ENCODE measurements around the gene DEPDC4.

DEPDC4 gene

DNA sequence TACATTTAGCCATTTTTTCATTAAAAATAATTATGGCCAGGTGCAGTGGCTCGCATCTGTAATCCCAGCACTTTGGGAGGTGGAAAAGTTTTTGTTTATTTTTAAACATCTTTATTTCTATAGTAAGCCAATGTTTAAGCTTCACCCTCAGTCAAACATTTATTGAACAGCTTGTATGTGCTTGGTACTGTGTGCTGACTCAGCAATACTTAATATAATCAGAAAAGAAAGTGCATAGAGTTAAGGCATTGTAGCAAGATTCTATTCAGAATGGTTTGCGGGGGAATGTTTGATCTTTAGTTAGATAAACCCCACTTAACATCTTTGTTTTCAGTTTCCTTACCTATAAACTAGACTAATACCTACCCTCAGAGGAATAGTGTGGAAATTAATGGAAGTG lies 55.2 kb downstream of the DEPDC4 start:
- DNase-seq, result no peak

DNA sequence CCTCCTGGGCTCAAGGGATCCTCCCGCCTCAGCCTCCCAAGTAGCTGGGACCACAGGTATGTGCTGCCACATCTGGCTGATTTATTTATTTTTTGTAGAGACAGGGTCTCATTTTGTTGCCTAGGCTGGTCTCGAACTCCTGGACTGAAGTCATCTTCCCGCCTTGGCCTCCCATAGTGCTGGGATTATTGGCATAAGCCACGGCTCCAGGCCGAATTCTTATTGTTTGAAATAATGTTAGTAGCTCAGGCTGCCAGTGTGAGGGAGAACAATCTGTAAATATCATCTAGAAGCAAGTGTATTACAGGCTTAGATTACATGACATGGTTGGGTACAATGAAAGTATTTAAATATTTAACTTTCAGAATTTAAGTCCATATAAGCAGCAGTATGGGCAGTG lies 58.0 kb downstream of the DEPDC4 start:
- no peak for DNase-seq

DNA sequence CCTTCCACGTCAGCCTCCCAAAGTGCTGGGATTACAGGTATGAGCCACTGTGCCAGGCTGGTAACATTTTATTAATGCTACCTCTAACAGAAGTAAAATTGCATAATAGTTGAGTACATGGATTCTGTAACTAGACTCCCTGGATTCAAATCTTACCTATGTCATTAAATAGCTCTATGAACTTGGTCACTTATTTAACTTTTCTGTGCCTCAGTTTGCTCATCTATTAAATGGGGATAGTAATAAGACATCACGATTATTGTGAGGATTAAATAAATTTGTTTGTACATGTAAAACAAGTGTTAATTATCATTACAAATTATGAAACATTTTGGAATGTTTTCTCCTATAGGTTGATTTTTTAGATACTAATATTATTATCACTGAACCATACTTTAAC lies 59.6 kb downstream of the DEPDC4 start:
- DNase-seq, result no peak

DNA sequence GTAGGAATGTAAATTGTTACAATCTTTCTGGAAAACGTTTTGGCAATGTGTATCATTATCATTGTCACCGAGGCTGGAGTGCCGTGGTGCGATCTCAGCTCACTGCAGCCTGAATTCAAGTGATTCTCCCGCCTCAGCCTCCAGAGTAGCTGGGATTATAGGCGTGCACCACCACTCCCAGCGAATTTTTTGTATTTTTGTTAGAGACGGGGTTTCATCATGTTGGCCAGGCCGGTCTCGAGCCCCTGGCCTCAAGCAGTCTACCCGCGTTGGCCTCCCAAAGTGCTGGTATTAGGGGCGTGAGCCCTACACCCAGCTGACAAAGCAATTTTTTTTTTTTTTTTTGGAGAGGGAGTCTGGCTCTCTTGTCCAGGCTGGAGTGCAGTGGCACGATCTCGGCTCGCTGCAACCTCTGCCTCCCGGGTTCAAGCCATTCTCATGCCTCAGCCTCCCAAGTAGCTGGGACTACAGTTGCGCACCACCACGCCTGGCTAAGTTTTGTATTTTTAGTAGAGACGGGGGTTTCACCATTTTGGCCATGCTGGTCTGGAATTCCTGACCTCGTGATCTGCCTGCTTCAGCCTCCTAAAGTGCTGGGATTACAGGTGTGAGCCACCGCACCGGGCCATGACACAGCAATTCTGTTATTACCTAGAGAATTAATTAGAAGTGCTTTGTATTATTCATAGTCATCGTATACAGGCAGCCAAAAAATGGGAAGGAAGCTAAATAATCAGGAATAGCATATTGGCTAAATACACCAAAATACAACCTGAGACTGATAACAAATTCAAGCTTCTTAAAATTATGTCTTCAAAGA lies 65.1 kb downstream of the DEPDC4 start:
- no peak for DNase-seq

DNA sequence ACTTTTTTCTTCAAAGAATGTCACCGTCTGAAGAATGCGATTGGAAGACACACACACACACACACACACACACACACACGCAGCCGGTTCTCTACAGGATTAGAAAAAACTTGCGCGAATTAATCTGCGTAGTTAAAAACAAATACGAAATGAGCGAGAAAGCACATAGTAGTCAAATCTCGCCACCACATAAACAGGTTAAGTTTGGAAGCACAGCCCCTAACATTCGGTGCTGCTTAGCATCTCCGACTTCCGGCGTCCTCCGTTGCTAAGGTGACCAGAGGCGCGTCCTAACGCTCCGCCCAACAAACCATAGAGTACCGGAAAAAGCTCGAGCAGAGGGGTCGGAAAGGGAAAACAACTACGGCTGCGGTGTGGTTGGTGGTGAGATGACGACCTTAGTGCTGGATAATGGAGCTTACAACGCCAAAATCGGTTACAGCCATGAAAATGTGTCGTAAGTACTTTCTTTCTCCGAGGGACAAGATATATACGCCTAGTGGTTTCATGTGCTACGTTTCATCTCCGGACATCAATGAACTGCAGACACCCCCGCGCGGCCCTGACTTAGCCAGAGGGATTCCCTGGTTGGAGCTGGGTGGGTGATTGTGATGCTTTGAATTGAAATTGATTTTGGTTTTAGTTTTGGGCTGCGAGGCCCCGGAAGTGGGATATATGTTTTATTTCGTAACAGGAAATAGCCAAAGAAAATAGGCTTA lies 66.3 kb downstream of the DEPDC4 start, which contains the start of gene ACTR6:
Gene ACTR6, plus strand, starts transcription at position 353 of the 719 bp plus-strand sequence. Its CDS starts 37 bp downstream, at position 390.
- DNase-seq, result peak; percentile 96 to 97

DNA sequence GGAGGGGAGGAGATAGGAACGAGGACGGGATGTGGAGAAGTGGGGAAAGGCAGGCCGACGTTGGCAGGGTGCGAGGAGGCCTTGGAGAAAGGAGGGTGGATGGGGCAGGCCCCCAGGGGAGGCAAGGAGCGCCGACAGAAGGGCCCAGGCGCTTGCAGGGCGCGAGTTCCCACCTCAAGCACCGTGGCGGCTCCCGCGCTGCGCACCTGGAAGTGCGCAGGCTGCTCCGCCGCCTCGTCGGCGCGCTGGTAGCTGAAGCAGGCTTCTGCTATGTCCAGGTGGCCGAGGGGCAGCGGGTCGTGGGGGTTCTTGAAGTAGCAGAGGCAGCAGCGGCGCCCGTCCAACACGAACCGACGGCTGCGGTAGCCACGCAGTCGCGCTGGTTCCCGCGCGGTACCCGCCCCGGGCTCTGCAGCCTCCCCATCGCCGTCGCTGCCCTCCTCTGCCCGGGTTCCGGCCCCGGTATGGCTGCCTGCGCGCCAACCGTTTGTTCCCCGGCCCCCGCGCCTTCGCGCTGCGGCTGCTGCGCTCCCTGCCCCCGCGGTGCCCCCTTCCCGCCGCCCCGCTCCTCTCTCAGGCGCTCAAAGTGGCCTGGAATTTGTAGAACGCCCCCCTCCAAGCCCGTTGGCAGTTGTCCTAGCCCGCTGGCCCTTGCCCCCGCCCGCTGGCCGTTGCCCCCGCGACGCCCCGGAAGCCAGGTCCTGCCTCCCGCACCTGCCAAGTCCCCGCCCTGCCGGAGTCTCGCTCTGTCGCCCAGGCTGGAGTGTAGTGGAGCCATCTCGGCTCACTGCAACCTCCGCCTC lies 67.3 kb downstream of the DEPDC4 start:
- DNase-seq, result peak; percentile 79 to 86

DNA sequence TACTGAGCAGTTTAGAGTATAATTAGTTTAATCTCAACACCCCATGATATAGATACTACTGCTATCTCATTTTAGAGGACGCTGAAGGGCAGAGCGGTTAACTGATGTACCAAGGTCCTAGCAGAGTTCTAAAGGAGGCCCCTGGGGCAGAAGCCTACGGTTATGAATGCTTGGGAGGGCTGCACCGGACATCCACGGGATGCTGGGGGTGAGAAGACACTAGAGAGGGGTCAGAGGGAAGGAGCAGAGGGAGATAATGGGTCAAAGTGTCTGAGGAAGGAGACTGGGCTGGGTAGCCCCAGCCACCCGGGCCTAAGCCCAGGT lies 67.9 kb downstream of the DEPDC4 start:
- no peak for DNase-seq

DNA sequence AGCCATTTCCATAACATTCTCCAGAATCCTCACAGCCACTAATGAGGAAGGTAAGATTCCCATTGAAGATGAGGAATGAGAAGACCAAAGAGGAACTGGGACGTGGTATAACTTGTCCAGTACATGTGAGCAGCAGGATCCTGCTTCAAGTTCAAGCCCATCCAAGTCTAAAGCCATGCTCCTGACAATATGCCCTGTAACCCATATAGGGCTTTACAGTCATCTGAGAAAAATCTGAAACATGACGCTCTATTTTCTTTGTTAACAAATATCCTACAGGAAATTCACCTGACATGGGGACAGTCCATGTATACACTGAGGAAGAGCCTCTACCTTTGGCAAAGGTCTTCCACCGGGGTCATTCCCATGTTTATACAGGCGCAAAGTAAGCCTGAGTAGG lies 69.4 kb downstream of the DEPDC4 start:
- no peak for DNase-seq

DNA sequence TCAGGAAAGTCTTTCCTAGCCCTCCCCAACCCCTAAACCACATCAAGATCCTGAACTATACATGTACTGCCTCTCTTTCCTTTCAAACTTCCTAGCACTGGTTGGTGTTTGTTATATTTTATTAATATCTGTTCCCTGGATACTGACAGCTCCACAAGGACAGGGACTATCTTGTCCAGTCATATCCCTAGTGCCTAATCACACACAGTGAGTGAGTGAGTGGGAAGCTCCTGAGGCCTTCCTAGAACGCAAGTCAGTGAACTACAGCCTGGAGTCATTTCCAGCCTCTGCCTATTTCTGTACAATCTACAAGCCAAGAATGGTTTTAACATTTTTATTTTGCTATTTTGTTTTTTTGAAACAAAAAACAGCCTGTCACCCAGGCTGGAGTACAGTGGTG lies 73.8 kb downstream of the DEPDC4 start:
- no peak for DNase-seq
